ENCODE results near the gene TNKS2.

Gene TNKS2

GRCh38 chr10:91772461-91772860 is 25.8 kb upstream of the TNKS2 start:
- no peak for TF ChIP-seq CTCF (IDR thresholded peaks at IDR 0.05; ENCODE audit: poor library complexity, severe bottlenecking)

GRCh38 chr10:91772869-91773268 is 25.4 kb upstream of the TNKS2 start:
- Histone ChIP-seq H3K9me3 (ENCODE audit: severe bottlenecking) (no peaks in the 10 kb centered on the region), H3K4me3 (ENCODE audit: severe bottlenecking) (no peak overlapping the region), H3K4me1 (ENCODE audit: insufficient read depth, poor library complexity, severe bottlenecking) (no peaks in the 10 kb centered on the region), H3K27me3 (ENCODE audit: insufficient read depth, poor library complexity, severe bottlenecking) (no peaks in the 10 kb centered on the region), H3K27ac (ENCODE audit: poor library complexity, severe bottlenecking) (no peak overlapping the region), H3K36me3 (ENCODE audit: low read depth) (no peaks in the 10 kb centered on the region)
- DNase-seq (ENCODE audit: low spot score), result no peak
- no peak for TF ChIP-seq CTCF (IDR thresholded peaks at IDR 0.05; ENCODE audit: poor library complexity, severe bottlenecking)
- no peak for ATAC-seq (ENCODE audit: low read depth)

More at GRCh38 chr10:91772461-91772860, 25.8 kb upstream of the TNKS2 start:
- Histone ChIP-seq H3K9me3 (ENCODE audit: severe bottlenecking) (no peaks in the 10 kb centered on the region), H3K27me3 (ENCODE audit: insufficient read depth, poor library complexity, severe bottlenecking) (no peaks in the 10 kb centered on the region), H3K36me3 (ENCODE audit: low read depth) (no peaks in the 10 kb centered on the region), H3K4me3 (ENCODE audit: severe bottlenecking) (no peak overlapping the region), H3K4me1 (ENCODE audit: insufficient read depth, poor library complexity, severe bottlenecking) (no peaks in the 10 kb centered on the region), H3K27ac (ENCODE audit: poor library complexity, severe bottlenecking) (no peak overlapping the region)
- DNase-seq (ENCODE audit: low spot score) (no peak), ATAC-seq (ENCODE audit: low read depth) (no peak)

DNA sequence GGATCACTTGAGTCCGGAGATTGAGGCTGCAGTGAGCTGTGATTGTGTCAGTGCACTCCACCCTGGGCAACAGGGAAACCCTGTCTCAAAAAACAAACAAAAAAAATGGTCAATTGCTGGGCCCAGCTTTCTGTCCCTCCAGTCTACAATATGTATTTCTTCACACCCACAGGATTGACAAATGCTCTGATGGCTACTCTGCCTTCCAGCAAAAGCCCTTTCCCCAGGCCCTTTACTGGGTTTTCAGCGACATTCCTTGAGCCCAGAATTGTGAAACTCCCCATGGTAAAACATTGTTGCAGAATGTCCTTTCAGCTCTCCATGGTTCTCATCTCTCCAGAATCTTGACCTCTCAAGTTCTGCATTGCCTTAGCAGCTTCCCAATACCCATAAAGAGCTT is 23.7 kb upstream of the TNKS2 start:
- no peaks in the 10 kb centered on the region for H3K36me3 ChIP-seq (ENCODE audit: low read depth)
- H3K27me3 ChIP-seq (ENCODE audit: insufficient read depth, poor library complexity, severe bottlenecking), result no peaks in the 10 kb centered on the region
- no peak for TF ChIP-seq CTCF (IDR thresholded peaks at IDR 0.05; ENCODE audit: poor library complexity, severe bottlenecking)
- no peaks in the 10 kb centered on the region for H3K4me1 ChIP-seq (ENCODE audit: insufficient read depth, poor library complexity, severe bottlenecking)
- ATAC-seq (ENCODE audit: low read depth), result no peak
- no peak overlapping the region for H3K27ac ChIP-seq (ENCODE audit: poor library complexity, severe bottlenecking)
- no peak overlapping the region for H3K4me3 ChIP-seq (ENCODE audit: severe bottlenecking)
- no peaks in the 10 kb centered on the region for H3K9me3 ChIP-seq (ENCODE audit: severe bottlenecking)
- DNase-seq (ENCODE audit: low spot score), result no peak

- H3K27me3 ChIP-seq (ENCODE audit: insufficient read depth, poor library complexity, severe bottlenecking), result no peaks in the 10 kb centered on the region
- TF ChIP-seq CTCF (IDR thresholded peaks at IDR 0.05; ENCODE audit: poor library complexity, severe bottlenecking), result no peak
- no peak overlapping the region for H3K27ac ChIP-seq (ENCODE audit: poor library complexity, severe bottlenecking)
- H3K9me3 ChIP-seq (ENCODE audit: severe bottlenecking), result no peaks in the 10 kb centered on the region
- H3K4me1 ChIP-seq (ENCODE audit: insufficient read depth, poor library complexity, severe bottlenecking), result no peaks in the 10 kb centered on the region
- H3K4me3 ChIP-seq (ENCODE audit: severe bottlenecking), result no peak overlapping the region
- no peak for DNase-seq (ENCODE audit: low spot score)
- H3K36me3 ChIP-seq (ENCODE audit: low read depth), result no peaks in the 10 kb centered on the region
- no peak for ATAC-seq (ENCODE audit: low read depth)
Observed at GRCh38 chr10:91775731-91776130, 22.5 kb upstream of the TNKS2 start.

DNA sequence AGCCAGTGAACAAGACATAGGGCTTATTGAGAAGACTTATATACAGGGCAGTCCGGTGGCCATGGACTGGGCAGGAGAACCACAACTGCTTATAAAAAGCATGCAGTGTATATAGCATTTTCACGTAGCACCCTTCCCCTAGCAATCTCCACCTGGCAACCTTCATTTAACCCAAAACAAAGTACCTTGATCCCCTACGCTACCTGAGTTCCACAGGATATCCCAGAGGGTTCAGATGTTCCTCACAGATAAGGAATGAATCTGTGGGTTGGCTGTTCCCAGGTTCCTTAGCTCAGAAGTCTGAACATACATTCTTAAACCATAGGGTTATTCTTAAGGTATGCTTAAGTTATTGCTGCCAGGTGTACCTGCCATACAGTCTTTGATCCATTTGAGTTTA is 22.0 kb upstream of the TNKS2 start:
- no peak for ATAC-seq (ENCODE audit: low read depth)
- Histone ChIP-seq H3K36me3 (ENCODE audit: low read depth) (no peaks in the 10 kb centered on the region), H3K4me1 (ENCODE audit: insufficient read depth, poor library complexity, severe bottlenecking) (no peaks in the 10 kb centered on the region), H3K27me3 (ENCODE audit: insufficient read depth, poor library complexity, severe bottlenecking) (no peaks in the 10 kb centered on the region), H3K9me3 (ENCODE audit: severe bottlenecking) (no peaks in the 10 kb centered on the region), H3K27ac (ENCODE audit: poor library complexity, severe bottlenecking) (no peak overlapping the region), H3K4me3 (ENCODE audit: severe bottlenecking) (no peak overlapping the region)
- DNase-seq (ENCODE audit: low spot score), result no peak
- no peak for TF ChIP-seq CTCF (IDR thresholded peaks at IDR 0.05; ENCODE audit: poor library complexity, severe bottlenecking)
